NCI-H460 (cell line): ENCODE data around the gene FAAH. TPM values are rescaled to one million over a fixed set of nuclear protein-coding genes. Genes with fewer than 3 reads are reported as not detected.

ENCODE experiments used
- DNase-seq: peaks from one replicate; pipeline ENCODE4 v3.0.0-alpha.2; 2016; ENCODE audit warnings: low read depth; ENCODE audit errors: extremely low read depth
- total RNA-seq: library from RNA; depleted of rRNA; stranded (reverse); fragments of >200 nt; shearing (Covaris generic); gene quantifications from 2 replicates; pipeline ENCODE4 v1.2.3, GENCODE V29; 2014

Gene FAAH
- total RNA-seq, 1 experiment from 2014 or later: 0.54 TPM

- no peak for DNase-seq
These were observed 6.3 kb downstream of the FAAH start for GRCh38 chr1:46400421-46400820.

DNA sequence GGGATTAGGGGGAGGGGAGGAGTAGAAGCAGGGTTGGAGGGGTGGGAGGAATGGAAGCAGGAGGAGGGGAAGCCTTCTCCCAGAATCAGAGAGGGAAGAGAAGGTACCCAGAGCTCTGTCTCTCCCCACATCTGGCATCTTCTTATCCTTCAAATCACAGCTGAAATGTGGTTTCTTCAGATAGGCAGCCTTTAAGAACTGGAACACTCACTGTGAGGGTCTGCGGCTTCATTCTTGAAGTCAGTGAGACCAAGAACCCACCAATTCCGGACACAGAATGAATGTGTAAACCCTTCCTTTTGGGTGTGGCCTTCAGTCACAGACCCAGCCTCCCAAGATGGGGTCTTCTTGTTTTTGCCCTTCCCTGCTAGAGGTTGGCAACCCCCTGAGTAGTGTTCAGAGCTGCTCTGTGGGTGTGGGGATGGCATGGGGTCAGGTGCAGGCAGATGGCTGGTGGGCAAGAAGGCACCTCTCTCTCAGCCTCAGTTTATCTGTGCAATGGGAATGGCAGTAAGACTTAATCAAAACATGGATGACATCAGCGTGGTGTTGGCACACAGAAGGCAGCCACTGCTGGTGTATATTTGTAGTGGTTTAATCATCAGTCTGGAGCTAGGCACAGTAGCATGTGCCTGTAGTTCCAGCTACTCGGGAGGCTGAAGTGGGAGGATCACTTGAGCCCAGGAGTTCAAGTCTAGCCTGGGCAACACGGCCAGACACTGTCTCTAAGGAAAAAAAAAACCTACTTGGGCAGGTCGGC, 7.2 kb downstream of the FAAH start:
- no peak for DNase-seq

DNA sequence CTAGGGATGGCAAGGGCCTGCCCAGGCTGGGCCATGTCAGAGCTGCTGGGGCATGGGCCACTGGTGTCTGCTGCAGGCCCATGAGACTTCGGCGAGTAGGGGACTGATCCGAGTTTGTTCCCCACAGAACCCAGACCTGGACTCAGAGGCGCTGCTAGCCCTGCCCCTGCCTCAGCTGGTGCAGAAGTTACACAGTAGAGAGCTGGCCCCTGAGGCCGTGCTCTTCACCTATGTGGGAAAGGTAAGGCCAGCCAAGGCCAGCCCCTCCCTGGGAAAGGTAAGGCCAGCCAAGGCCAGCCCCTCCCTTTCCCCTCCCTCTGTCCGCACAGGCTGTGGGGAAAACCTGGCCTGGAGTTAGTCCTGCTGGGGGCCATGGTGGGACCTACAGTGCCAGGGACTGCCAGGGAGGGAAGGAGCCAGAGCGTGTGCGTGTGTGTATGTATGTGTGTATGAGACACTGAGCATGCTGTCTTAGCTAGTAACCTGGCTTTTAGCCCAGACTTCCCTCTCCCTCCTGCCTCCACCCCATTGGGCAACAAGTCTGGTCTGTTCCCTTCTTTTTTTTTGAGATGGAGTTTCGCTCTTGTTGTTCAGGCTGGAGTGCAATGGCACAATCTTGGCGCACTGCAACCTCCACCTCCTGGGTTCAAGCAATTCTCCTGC, 8.0 kb downstream of the FAAH start:
- no peak for DNase-seq

DNA sequence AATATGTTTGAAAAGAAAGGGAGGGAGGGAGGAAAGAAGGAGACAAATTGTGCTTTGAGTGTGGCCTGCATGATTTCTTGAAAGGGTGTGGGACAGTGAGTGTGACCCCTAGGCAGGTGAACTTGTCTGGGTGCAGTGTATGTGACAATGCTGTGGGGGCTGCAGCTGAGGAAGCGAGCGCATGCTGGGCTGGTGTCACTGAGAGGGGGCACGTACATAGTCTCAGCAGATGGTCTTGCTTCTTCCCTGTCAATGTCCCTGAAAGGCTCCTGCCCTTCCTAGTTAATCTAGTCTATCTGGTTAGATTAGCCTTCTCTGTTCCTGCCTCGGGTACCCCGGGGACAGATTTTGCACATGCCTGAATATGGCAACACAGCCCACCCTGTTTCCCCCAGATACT, 9.8 kb downstream of the FAAH start:
- no peak for DNase-seq

DNA sequence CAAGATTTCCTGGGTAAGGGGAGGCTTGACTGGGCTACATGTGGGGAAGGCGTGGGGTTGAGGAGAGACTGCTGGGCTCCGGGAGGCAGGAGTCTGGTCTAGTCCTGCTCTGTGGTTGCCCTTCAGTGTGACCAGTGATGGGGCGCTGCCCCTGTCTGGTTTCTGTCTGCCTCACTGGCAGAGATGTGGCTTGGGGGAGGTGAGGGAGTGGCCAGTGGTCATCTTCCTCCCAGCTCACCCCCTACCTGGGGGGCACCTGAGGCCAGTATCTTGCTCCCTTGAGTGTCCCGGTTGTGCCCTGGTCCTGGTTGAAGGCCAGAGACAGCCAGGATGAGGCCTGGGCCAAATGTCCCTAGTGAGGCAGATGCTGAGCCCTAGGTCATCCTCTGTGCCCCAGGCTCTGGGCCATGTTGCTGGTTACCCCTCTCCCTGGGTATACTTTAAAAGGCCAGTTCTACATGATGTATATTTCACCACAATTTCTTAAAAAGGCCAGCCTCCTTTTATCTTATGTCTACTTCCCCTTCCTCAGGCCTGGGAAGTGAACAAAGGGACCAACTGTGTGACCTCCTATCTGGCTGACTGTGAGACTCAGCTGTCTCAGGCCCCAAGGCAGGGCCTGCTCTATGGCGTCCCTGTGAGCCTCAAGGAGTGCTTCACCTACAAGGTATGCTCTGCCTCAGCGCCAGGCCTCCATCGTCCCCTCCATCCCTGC, 10.5 kb downstream of the FAAH start:
- no peak for DNase-seq

DNA sequence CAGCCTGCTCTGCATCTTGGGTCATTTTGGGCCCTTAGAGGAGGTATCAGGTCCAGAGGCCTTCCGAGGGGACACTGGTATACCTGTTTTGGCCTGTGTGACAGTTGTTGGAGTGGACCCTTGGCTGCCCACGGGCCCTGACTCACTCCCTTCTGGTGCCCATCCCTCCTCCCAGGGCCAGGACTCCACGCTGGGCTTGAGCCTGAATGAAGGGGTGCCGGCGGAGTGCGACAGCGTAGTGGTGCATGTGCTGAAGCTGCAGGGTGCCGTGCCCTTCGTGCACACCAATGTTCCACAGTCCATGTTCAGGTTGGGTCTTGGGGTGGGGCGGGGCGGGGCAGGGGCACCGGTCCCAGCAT, 11.1 kb downstream of the FAAH start:
- DNase-seq: no peak

DNA sequence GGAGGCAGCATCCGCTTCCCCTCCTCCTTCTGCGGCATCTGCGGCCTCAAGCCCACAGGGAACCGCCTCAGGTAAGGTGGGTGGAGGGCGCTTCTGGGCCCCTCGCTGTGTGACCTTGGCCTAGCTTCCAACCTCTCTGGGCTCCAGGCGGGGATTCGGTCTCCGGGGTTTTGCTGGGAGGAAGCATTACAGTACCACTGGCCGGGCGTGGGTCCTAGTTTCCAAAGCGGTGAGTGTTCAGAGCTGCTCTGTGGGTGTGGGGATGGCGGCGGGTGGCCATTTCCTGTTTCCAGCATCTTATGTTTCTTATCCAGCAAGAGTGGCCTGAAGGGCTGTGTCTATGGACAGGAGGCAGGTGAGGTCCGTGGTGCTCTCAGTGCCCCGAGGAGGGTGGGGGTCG, 11.6 kb downstream of the FAAH start:
- no peak for DNase-seq

DNA sequence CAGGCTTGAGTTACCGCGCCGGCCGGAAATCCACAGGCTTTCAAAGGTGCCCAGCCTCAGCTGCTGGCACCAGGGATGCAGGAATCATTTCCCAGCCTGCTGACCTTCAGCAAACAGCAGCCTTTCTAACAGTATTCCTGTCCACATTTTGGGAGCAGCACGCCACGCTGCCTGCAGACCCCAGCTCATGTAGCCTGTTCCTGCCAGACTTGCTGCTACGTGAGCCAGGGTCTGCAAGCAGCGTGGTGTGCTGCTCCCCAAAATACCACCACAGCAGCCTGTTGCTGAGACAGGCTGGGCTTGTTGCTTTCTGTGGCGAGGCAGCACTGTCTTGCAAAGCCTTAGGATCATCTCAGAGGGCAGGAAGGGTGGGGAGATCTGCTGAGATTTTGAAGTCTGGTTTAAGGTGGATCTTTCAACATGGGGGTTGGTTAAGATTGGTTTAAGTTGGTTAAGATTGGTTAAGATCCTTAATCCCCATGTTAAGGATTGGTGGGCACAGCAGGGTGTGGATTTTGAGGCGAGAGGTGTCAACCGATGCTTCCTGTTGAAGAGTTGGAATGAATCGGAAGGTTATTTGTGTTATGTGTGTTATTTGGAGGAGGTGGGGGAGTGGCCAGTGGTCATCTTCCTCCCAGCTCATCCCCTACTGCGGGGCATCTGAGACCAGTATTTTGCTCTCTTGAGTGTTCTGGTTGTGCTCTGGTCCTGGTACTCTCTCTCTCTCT, 12.9 kb downstream of the FAAH start:
- DNase-seq: no peak

- DNase-seq: no peak
These were observed 13.5 kb downstream of the FAAH start for GRCh38 chr1:46407636-46408035.

GRCh38 chr1:46408356-46409062, 14.4 kb downstream of the FAAH start:
- no peak for DNase-seq

- DNase-seq: no peak
These were observed 14.9 kb downstream of the FAAH start for GRCh38 chr1:46409063-46409372.

- DNase-seq: no peak
These were observed 16.3 kb downstream of the FAAH start for GRCh38 chr1:46410156-46411009.

DNA sequence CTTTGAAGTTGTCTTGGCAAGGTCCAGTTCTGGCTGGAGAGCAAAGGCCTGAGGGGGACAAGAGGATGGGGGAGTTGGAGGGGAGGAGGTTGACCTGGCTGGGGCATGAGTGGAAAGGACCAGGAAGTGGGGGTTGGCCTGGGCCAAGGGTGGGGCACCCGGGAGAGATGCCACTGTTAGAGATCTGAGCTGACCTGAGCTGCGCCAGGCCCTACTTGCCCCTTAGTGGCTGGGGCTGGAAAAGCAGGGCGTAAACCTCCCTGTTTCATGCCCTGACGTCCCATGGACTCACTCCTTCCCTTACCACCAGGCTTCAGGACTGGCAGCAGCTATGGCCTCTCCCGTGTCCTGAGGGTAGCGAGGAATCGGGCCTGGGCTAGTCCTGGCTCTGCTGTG, 16.9 kb downstream of the FAAH start:
- no peak for DNase-seq

DNA sequence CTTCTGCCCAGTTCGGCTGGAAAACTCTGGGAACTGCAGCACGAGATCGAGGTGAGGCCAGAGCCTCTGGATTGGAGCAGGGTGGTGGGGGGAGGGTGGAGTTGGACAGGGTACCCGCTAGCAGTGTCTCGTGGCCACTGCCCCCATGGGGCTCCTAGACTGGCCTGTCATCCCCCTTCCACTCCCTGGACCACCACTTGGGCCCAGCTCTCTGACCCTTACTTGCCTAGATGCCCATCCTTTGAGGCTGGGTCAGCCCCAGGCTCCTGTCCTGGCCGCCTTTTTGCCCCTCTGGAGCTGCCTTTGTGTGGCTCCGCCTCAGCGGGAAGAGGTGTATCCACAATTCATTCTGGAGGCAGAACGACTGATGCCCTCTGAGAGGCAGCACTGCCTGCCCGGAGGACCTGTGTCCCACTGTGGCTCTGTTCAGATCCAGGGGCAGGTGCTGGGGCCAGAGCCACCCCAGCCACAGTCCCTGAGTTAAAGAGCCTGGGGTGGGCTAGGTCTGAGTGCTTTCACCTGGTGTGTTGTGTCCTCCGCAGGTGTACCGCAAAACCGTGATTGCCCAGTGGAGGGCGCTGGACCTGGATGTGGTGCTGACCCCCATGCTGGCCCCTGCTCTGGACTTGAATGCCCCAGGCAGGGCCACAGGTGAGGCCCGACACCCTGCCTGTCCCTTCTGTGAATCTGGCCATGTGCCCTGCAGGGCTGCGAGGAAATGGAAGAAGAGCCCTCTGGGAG, 17.7 kb downstream of the FAAH start:
- DNase-seq: no peak

GRCh38 chr1:46412893-46413595, 18.9 kb downstream of the FAAH start:
- DNase-seq: no peak

DNA sequence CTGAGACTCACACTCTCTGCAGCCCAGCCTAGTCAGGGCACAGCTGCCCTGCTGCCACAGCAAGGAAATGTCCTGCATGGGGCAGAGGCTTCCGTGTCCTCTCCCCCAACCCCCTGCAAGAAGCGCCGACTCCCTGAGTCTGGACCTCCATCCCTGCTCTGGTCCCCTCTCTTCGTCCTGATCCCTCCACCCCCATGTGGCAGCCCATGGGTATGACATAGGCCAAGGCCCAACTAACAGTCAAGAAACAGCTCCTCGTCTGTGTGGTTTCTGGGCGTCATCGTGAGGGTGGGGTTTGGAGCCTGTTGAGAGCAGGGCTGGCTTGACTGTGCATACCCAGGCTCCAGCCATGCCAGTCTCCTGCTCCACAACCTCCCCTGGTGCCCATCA, 19.5 kb downstream of the FAAH start:
- no peak for DNase-seq

DNA sequence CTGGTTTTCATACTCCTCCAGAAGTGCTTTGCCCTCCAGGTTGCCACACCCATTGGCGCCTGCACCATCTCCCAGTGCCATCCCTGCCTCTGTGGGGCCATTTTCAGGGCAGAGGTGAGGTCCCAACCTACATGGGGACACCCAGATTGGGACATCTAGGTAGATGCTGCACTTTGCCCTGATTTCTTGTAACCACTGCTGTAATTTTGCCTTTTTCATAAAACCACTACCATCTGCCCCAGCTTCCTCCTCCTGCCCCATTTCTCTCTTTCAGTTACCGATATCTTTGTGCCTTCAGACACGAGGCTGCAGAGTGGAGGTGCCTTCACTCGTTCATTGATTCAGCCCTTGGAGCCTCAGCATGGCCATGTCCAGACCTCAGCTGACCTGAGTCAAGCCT, 21.4 kb downstream of the FAAH start:
- DNase-seq: no peak

GRCh38 chr1:46418976-46419375, 24.9 kb downstream of the FAAH start:
- DNase-seq: no peak

- DNase-seq: no peak
These were observed 26.4 kb downstream of the FAAH start for GRCh38 chr1:46420533-46420915.
